Fibroblast of upper back skin (primary cell): ENCODE data around the gene GFRA4.

Experiments
- DNase-seq: peaks from one replicate; pipeline ENCODE4 v3.0.0-alpha.2; 2013

Gene GFRA4

GRCh38 chr20:3614466-3614865, 48.7 kb downstream of the GFRA4 start:
- DNase-seq: peak; percentile 48

- peak; percentile 37 for DNase-seq
Observed at GRCh38 chr20:3613821-3614440, 49.3 kb downstream of the GFRA4 start.

- no peak for DNase-seq
Observed at GRCh38 chr20:3612795-3613572, 50.2 kb downstream of the GFRA4 start.

GRCh38 chr20:3611901-3612300, 51.3 kb downstream of the GFRA4 start:
- no peak for DNase-seq
